Muscle layer of duodenum (tissue), 2 donors: Measurements from ENCODE around the gene HEXA.
"Not testable (repeated sequence)": the region's sequence is repeated elsewhere in the genome, so short reads cannot be mapped to it uniquely, and the experiment has no call there.

ENCODE experiments used
- H3K27ac ChIP-seq: one replicate; pipeline ENCODE4 v1.7.0; 2013; ENCODE audit warnings: mild to moderate bottlenecking, low read length
- H3K27me3 ChIP-seq: one replicate; pipeline ENCODE4 v1.7.0; 2013; ENCODE audit warnings: low read depth, mild to moderate bottlenecking, control low read depth, low read length
- H3K36me3 ChIP-seq, 2 donors: one replicate each; pipeline ENCODE4 v1.7.0; 2013; ENCODE audit warnings: low read length in 2 of 2, control low read depth in 1 of 2, mild to moderate bottlenecking in 1 of 2; ENCODE audit not compliant: insufficient read depth in 2 of 2, control insufficient read depth in 1 of 2
- H3K4me1 ChIP-seq, 2 donors: one replicate each; pipeline ENCODE4 v1.7.0; 2013; ENCODE audit warnings: low read length in 2 of 2, mild to moderate bottlenecking in 2 of 2, control low read depth in 1 of 2, moderate library complexity in 1 of 2; ENCODE audit not compliant: insufficient read depth in 2 of 2, control insufficient read depth in 1 of 2
- H3K4me3 ChIP-seq, 2 donors: one replicate each; pipeline ENCODE4 v1.7.0; 2013; ENCODE audit warnings: low read length in 2 of 2, low read depth in 1 of 2, mild to moderate bottlenecking in 1 of 2
- H3K9me3 ChIP-seq, 2 donors: one replicate each; pipeline ENCODE4 v1.7.0; 2013; ENCODE audit warnings: low read length in 2 of 2, control low read depth in 1 of 2, mild to moderate bottlenecking in 1 of 2; ENCODE audit not compliant: control insufficient read depth in 1 of 2
- donor health status: healthy.

HEXA gene

GRCh38 chr15:72375846-72376581 lies at the start of gene HEXA:
HEXA (minus strand) TSS chr15:72376014; CDS start chr15:72375972, 42 bp downstream.
- Histone ChIP-seq H3K36me3 (no peaks in the 10 kb centered on the region), H3K27ac (peak within 1 kb of the TSS; percentile 95), H3K4me3 (peak within 1 kb of the TSS; percentile 98 to 99), H3K9me3 (no peaks in the 10 kb centered on the region), H3K4me1 (peaks cover 0 to 32% of the 10 kb centered on the region in 2 donors), H3K27me3 (no peaks in the 10 kb centered on the region)

DNA sequence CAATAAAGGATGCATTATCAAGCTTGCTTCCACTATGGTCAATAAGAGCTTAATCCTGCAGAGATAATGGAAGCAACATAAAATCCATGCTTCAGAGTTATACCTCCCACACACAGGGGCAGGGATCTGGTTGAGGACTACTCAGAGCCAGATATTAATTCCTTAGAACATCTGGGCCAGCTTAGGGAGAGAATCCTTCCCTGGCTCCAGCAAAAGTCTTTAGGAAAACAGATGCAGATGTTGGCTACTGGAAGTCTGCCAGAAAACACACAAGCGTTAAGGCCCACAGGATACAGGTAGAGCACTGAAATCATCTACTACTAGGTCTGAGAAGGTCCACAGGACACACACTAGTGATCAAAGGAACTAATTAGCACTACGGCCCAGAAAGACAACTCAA lies 47.4 kb upstream of the HEXA start:
- H3K4me1 ChIP-seq = no peaks in the 10 kb centered on the region
- H3K27me3 ChIP-seq = no peaks in the 10 kb centered on the region
- peaks cover 0 to 4% of the 10 kb centered on the region in 2 donors for H3K9me3 ChIP-seq
- no peak overlapping the region for H3K27ac ChIP-seq
- no peaks in the 10 kb centered on the region for H3K36me3 ChIP-seq
- no peak overlapping the region for H3K4me3 ChIP-seq

DNA sequence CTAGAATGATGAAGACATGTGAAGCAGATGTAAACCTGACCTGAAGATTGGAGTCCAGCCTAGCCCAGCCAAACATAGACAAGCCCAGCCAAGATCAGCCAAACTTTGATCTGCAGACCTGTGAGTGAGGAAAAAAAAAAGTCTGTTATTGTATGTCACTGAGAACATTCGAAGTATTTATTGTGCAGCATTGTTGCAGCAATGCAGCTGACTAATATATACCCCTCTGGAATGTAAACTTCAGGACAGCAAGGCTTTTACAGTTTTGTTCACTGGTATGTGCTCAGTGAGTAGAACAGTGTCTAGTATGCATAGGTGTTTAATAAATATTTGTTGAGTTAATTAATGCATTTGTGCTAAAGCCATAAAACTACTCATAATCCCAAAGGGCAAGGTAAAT lies 45.7 kb upstream of the HEXA start:
- H3K4me1 ChIP-seq = no peaks in the 10 kb centered on the region
- H3K36me3 ChIP-seq = no peaks in the 10 kb centered on the region
- H3K27me3 ChIP-seq = no peaks in the 10 kb centered on the region
- no peak overlapping the region for H3K4me3 ChIP-seq
- H3K27ac ChIP-seq = no peak overlapping the region
- no peaks in the 10 kb centered on the region for H3K9me3 ChIP-seq

DNA sequence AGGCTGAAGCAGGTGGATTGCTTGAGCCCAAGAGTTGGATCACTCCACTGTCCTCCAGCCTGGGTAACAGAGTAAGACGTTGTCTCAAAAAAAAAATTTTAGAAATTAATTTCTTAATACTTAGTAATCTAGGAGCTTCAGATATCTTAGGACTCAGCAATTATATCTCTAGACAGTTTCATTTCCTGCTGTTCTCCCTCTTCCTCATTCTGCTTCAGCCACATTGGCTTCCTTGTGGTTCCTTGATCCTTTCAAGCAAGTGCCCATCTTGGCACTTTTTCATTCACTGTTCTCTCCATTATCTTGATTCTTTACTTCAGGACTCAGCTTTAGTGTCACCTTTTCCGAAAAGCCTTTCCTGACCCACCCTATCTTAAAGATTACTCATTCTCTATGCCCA lies 44.8 kb upstream of the HEXA start:
- Histone ChIP-seq H3K27me3 (no peaks in the 10 kb centered on the region), H3K4me1 (no peaks in the 10 kb centered on the region), H3K4me3 (no peak overlapping the region), H3K9me3 (no peaks in the 10 kb centered on the region), H3K36me3 (no peaks in the 10 kb centered on the region), H3K27ac (no peak overlapping the region)

GRCh38 chr15:72419768-72420167 lies 44.0 kb upstream of the HEXA start:
- not testable (repeated sequence) for H3K4me1 ChIP-seq, H3K36me3 ChIP-seq, H3K4me3 ChIP-seq, H3K9me3 ChIP-seq, H3K27me3 ChIP-seq, H3K27ac ChIP-seq

DNA sequence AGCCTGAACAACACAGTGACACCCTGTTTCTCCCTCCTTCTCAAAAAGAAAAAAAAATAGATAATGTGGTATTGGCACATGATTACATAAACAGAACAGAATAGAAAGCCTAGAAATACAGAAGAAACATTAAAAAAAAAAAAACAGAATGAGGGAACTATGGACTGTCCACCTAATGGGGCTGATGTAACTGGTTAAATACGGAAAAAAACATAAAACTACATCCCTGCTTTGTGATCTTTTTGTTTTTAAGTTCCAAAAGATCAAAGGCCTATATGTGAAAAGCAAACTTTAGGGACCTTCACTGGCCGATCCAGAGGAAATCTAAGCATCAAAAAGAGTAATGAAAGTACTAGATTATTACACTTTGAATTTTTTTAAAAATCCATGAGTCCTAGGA lies 39.5 kb upstream of the HEXA start:
- Histone ChIP-seq H3K4me3 (no peak overlapping the region), H3K27me3 (no peaks in the 10 kb centered on the region)

GRCh38 chr15:72413337-72413736 lies 37.5 kb upstream of the HEXA start:
- H3K36me3 ChIP-seq = not testable (repeated sequence)

More for the DNA sequence above, 39.5 kb upstream of the HEXA start:
- Histone ChIP-seq H3K27ac (no peak overlapping the region), H3K36me3 (no peaks in the 10 kb centered on the region), H3K9me3 (peaks cover 0 to 6% of the 10 kb centered on the region in 2 donors), H3K4me1 (no peaks in the 10 kb centered on the region)

GRCh38 chr15:72411544-72411943 lies 35.7 kb upstream of the HEXA start:
- Histone ChIP-seq H3K4me1 (no peaks in the 10 kb centered on the region), H3K4me3 (no peak overlapping the region), H3K9me3 (peaks cover 0 to 6% of the 10 kb centered on the region in 2 donors), H3K27me3 (no peaks in the 10 kb centered on the region), H3K27ac (no peak overlapping the region), H3K36me3 (no peaks in the 10 kb centered on the region)

More at GRCh38 chr15:72413337-72413736, 37.5 kb upstream of the HEXA start:
- H3K4me1 ChIP-seq, H3K9me3 ChIP-seq, H3K4me3 ChIP-seq, H3K27ac ChIP-seq, H3K27me3 ChIP-seq: not testable (repeated sequence)

- no peaks in the 10 kb centered on the region for H3K36me3 ChIP-seq
- no peaks in the 10 kb centered on the region for H3K4me1 ChIP-seq
- peaks cover 0 to 6% of the 10 kb centered on the region in 2 donors for H3K9me3 ChIP-seq
- H3K27me3 ChIP-seq = no peaks in the 10 kb centered on the region
- no peak overlapping the region for H3K27ac ChIP-seq
- no peak overlapping the region for H3K4me3 ChIP-seq
Measured at GRCh38 chr15:72411111-72411510, 35.3 kb upstream of the HEXA start.

DNA sequence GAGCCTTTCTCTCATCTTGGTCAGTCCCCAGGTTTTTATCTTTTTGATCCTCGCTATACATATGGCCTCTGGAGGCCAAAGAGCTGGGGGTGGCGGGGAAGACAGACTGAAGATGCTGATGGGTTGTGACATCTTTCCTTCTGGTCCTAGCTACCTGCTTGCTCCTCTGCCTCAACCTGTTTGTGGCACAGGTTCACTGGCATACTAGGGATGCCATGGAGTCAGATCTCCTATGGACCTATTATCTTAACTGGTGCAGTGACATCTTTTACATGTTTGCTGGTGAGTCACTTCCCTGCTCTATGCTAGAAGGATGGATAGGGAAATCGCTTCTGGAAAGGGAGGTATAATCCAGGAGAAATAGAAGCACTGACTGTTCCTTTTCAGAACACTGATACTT lies 31.1 kb upstream of the HEXA start:
- no peaks in the 10 kb centered on the region for H3K4me1 ChIP-seq
- H3K4me3 ChIP-seq = no peak overlapping the region
- H3K9me3 ChIP-seq = peaks cover 0 to 6% of the 10 kb centered on the region in 2 donors
- no peaks in the 10 kb centered on the region for H3K27me3 ChIP-seq
- H3K36me3 ChIP-seq = no peaks in the 10 kb centered on the region
- no peak overlapping the region for H3K27ac ChIP-seq

DNA sequence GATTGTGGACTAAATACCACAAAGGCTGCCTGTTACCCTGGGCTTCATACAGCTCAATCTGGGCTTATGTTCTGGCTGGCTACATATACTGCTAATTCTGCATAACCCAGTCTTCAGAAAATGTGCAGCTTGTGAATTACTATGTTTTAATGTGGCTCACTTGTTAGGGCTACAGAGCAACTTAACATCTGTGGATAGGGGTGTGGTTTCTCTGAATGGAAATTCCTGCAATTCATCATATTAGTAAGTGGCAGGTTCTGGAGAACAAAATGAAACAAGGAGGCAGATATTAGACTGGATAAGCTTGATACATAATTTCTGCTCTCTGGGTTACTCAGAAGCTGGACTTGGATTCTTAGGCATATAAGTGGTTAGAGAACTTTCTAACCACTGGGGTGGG lies 29.0 kb upstream of the HEXA start:
- no peaks in the 10 kb centered on the region for H3K36me3 ChIP-seq
- no peak overlapping the region for H3K4me3 ChIP-seq
- H3K4me1 ChIP-seq = no peaks in the 10 kb centered on the region
- H3K9me3 ChIP-seq = no peaks in the 10 kb centered on the region
- no peak overlapping the region for H3K27ac ChIP-seq
- H3K27me3 ChIP-seq = no peaks in the 10 kb centered on the region

- Histone ChIP-seq H3K27me3 (no peaks in the 10 kb centered on the region), H3K4me1 (no peaks in the 10 kb centered on the region), H3K27ac (no peak overlapping the region)
Measured at GRCh38 chr15:72404356-72404755, 28.5 kb upstream of the HEXA start.

More at GRCh38 chr15:72404356-72404755, 28.5 kb upstream of the HEXA start:
- Histone ChIP-seq H3K36me3 (no peaks in the 10 kb centered on the region), H3K4me3 (no peak overlapping the region), H3K9me3 (no peaks in the 10 kb centered on the region)
